ENCODE measurements around the gene ZNF304.

- TF ChIP-seq CTCF (IDR thresholded peaks at IDR 0.05) (no peak), POLR2A (IDR thresholded peaks at IDR 0.05) (no peak)
Observed at GRCh38 chr19:57334191-57334590, 16.9 kb upstream of the ZNF304 start.
